ENCODE measurements around the gene IPPK.

IPPK gene

DNA sequence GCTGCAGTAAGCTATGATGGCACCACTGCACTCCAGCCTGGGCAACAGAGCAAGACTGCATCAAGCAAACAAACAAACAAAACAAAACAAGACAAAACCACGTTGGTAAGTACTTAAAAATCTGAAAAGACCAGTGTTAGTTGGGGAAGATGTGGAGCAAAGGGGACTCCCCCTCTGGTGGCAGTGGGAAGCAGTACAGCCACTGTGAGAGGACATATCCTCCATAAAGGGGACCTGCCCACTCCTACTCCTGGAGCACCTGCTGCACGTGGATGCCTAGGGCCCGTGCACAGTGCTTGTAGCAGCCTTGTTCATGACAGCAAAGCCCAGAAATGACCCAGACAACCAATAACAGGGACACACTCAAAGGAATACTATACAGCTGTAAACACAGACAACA lies 17.0 kb upstream of the IPPK start:
- no peak for DNase-seq

DNA sequence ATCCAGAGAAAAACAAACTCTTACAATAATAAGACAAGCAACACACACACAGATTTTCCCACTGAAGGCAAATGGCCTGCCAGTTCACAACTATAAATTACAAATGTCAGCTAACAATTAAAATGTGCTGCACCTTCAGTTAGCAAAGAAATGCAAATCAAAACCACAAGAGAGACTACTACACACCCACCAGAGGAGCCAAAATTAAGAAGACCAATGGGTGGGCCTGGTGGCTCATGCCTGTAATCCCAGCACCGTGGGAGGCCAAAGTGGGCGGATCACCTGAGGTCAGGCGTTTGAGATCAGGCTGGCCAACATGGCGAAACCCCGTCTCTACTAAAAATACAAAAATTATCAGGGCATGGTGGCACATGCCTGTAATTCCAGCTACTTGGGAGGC lies 15.1 kb upstream of the IPPK start:
- no peak for DNase-seq

DNA sequence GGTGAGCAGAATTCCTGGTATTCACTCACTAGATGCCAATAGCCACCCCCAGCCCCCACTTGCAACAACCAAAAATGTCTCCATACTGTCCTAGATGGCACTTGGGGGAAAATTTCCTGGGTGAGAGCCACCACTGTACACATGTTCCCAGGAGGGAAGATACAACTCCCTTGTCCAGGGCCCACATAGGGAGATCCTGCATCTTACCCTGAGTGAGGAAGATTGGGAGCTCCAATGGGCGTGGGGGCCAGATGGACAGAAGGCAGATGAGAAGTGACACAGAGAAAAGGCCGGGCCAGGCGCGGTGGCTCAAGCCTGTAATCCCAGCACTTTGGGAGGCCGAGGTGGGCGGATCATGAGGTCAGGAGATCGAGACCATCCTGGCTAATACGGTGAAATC lies 12.3 kb upstream of the IPPK start:
- DNase-seq = no peak

DNA sequence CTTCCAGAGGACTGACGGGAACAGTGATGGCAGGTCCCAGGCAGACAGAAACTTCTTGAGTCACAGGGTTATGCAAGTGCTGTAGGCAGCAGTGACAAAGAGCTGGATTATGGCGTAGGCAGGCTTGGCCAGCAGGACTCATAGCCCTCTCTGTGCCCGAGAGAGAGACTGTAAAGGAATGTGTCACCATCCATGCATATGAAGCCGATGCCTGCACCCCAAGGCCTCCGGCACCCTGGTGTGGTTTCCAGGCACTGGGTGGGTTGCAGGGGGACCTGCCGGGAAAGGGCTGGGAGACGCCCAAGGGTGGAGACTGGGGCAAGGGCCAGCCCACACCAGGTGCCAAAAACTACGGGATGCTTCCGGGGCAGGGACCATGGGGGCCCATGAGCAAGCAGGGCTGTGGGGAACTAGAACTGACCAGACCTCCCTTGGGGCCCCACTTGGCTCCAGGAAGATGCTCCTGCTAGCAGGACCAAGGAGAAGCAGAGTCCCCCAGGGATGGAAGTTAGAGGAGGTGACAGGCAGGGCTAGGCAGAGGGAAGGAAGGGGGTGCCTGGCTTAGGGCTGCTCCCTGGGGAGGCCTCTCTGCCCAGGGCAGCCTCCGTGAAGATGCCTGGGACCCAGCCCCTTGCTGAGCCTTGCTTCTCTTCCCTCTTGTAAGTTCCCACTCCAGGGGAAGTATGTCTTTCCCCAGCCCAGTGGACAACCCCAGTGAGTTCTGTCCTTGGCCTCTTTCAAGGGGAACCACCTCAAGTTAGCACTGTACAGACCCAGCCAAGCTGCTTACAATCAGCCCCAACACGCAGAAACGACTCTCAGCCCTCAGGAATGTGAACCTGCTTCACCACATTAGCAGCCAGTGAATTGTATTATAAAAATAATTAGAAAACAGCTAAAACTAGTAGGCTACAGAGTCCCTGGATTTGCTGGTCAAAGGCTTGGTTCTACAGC lies 10.5 kb upstream of the IPPK start:
- DNase-seq = no peak

DNA sequence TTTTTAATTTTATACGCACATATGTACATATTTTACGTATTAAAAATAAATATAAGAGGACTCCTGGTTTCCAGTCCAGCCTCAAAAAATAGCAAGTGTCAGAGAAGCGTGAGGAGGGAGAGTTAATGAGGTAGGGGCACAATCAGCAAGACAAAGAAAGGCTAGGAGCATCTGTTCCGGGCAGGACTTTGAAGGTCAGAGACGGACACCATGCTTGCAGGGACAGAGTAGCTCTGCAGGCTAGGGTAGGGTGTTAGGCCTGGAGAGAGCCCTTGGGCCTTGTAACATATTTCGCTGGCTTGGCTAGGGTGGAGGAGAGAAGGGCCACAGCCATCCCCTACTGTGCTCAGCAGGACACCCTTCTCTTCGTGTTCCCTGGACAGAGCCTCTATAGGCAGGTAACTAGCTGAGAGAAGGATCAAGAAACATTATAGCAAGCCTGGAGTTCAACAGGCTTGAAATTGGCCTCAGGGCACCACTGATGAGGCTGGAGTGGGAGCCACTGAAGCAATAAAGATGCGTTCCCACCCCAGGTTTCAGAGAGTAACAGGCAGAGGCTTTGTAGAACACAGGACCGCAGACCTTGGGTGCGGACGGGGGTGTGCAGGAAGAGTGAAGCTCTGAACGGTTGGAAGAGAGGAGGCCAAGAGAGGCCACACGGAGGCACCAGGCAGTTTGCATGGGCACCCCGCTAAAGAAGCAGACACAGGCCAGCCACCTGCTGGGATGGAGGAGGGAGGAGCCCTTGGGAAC lies 9.7 kb upstream of the IPPK start:
- DNase-seq = no peak

DNA sequence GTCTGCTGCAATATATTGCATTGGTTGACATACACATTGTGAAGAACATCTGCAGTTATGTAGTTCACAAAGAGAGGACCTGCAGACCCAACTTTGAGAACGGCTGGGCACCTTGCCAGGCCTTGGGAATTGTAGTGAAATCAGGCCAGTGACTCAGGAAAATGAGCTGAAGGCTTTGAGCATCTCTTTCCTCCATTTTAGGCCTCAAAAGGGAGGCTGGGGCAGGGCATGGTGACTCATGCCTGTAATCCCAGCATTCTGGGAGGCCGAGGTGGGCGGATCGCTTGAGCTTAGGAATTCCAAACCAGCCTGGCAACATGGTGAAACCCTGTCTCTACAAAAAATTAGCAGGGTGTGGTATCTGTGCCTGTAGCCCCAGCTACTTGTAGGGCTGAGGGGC lies 1.4 kb upstream of the IPPK start:
- DNase-seq = no peak

DNA sequence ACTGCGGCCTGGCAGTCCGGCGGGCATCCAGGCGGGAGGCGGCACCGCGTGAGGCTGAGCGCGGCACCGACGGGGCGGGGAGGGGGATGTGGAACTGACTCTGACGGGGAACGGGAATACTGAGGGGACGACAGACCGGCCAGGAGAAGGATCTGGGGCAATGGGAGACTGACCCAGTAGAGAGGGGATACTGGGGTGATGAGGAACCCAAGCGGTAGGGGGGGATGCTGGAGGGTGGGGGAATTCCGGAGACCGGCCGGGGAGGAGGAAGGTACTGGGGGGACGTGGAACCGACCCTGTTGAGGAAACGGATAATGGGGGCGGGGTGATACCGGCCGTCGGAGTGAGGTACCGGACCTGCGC lies 423 bp downstream of the IPPK start:
- no peak for DNase-seq

DNA sequence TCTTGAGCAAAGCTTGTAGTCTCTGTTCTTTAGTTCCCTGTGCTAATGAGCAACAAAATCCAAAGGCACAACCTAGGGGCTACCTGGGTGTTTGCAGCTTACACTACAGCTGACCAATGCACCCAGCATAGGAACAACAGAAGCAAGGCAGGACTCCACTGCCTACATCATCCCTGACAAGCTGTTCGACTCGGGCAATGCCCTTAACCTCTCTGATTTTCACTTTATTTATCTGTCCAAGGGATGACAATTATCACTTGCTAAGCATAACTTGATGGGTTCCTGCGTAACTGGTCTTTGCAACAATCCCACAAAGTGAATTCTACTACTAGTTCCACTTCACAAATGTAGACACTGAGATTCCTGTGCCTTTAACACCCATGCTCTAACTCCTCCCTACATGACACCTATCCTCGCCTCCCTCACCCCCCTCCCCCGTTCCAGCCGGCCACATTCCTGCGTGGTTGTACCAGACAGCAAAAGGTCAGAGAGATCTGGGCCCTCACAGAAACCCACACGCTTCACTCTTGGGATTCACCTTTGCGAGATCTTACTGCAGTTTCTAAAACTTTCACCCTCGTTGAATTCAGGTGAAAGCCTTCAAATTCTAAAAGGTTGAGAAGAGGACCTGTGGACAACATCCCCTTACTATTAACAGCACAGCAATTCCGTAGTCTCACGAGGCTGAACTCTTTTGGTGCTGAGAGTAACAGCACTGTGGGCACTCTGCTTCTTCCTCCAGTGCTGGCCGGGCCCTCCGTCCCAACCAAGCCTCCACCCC lies 995 bp downstream of the IPPK start:
- no peak for DNase-seq

DNA sequence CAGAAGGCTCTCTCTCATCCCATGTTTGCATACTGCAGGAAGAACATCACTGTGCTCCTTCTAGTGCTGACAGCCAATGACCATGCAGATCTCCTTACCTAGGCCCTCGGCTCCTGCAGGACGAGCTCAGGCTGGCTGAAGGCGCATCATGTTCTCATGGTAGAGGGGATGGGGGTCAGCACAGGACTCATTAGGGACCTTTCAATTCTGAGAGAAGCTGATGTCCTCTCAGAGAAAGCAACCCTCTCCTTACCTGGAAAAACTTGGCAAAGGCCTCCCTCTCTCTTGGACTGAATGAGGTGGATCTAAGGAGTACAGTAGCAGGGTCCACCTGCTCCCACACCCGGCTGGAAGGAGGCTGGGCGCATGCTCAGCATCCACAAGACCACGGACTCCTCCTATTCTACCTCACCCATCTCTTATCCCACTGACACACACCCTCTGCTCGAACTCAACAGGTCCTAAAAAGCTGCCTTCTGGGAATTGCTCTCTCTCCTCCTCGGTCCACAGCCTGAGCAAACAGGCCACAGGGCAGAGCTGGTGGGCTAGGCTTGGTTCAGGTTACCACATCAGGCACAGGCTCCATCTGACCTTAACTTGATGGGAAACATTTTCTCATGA lies 2.9 kb downstream of the IPPK start:
- no peak for DNase-seq

DNA sequence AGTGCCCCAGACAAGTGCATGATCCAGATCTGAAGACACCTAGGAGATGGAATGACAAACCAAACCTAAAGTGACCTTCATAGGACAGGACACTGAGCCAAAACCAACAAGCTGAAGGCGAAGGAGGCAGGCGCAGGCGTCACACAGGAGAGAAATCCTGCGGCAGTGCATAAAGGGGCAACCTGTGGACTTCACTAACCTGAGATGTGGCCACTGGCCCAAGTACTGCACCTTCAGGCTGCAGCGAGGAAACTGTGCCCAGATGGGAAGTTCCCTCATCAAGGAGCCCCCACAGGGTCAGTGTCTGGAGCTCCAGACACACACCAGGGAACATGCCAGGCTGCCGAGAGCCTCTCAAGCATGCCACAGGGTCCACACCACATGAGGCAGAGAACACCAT lies 3.7 kb downstream of the IPPK start:
- DNase-seq = no peak

DNA sequence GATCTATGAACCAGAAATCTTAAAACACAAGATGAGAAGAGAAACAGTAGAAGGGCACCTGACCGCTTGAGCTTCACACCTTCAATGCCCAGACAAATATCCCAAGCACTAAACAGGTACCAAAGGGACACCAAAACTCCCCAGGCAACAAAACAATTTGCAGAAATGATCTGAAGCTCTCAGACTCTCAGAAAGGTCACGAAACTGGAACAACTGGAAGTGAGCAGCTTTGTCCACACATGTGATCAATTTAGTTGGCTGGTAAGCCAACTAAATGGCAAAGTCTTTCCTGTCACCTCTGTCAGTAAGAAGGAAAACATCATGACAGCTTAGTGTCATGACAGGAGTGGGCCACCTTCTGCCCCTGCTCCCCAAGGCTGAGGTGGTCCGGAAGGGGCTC lies 4.1 kb downstream of the IPPK start:
- no peak for DNase-seq

DNA sequence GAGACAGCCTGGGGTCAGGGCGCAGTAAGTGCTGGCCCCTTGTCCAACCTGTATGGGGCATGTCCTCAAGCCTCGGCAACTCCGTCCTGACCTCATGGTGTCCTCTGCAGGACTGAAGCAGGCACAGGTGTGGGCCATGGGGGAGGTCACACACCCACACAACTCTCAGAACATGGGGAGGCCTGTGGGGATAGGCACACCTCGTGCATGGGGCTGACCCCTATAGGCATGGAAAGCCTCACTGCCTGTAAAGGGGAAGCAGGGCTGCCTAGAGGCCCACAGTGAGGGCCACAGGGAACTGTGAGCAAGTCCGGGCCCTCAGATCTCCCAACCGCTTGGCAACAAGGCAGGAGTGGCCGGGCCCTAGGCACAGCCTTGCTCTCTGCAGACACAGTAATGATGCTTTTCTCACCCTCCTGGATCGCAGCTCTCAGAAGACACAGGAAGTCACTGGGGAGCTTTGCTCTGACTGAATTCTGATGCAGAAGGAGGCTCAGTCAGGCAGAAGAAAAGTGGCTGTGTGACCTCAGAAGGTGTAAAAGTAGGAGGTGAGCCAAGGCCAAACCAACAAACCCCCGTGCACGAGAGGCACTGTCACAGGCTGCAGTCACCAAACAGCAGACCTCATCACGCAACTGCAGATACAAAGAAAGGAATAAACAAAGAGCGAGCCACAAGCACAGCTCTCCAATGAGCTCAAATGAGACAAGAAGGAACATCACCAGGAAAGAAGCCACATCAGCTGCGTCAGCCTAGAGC lies 5.4 kb downstream of the IPPK start:
- DNase-seq = peak; percentile 5

DNA sequence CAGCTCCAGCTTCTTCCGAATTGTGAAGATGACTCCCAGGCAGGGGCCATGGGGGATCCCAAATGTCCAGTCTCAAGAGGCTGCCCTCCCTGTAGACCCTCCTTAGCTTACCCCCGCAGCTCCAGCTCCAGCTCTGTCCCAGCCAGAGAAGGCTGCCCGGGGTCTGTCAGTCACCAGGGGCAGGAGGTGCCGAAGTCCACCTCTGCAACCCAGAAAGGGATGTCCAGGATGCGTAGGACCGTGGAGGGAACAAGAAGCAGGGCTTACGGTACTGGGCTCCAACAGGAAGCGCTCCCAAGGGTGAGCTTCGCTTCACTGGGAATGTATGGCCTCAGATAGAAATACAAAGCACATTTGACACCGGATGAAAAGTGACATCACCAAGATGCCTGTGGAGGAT lies 6.0 kb downstream of the IPPK start:
- DNase-seq = no peak

DNA sequence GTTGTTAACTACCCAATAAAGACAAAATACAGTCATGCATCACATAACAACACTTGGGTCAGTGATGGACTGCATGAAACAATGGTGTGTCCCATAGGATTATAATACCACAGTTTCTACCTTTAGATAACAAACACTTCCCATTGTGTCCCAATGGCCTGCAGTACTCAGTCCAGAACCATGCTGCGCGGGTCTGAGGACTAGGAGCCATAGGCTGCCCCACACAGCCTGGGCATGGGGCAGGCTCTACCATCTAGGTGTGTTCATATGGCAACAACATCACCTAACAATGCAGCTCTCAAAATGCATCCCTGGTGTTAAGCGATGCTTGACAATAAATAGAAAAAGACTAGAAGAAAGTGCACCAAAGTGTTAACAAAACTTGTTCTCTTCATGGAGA lies 6.8 kb downstream of the IPPK start:
- no peak for DNase-seq

DNA sequence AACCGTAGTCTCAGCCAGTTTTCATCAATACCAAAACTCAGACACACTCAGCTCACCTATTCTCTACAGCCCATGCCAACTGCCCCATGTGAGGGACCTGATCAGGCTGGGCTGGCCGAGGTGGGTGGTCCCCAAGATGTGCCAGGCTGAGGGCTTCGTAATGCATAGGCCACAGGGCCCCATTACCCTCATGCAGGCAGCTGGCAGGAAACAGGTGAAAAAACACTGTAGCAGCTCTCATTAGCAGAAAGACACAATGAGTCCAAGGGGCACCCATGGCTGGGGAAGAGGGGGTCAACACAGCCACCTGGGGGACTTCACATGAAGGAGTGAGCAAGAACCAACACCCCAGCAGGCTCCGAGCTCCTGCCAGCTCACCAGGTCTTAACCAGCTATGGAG lies 8.2 kb downstream of the IPPK start:
- DNase-seq = no peak

DNA sequence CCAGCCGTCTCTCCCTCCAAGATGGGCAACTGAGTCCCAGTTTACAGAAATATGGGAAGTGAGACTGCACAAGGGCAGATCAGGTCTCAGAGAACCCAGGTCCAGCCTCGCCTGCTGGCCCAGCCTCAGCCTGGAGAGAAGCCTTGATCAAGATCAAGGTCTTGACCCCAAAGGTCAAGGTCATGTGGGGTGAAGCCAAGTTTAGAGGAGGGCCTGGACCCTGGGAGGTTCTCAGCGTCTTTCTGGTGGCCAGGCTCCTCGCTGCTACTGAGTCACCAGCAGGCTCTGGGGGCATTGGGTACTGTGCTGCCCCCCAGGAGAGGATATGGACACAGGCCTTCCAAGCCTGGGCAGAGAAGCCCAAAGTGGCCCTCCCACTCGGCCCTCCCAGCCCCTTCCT lies 8.8 kb downstream of the IPPK start:
- no peak for DNase-seq

DNA sequence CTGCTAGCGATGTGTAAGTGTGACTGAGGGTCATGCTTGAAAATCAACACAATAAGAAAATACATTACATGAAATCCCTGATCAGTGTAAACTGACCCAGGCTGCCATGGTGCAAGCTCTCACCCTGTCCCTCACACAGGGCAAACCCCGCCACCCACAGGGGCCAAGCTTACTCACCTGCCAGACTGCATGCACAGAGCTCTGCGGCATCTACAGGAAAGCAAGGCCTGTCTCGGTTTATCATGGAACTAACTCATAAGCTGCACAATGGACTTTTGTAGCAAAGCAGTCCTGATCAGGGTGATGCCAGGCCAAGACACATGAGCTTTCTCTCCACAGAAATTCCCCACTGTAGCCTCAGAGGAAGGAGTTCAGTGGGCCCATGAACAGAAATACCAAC lies 9.7 kb downstream of the IPPK start:
- no peak for DNase-seq

DNA sequence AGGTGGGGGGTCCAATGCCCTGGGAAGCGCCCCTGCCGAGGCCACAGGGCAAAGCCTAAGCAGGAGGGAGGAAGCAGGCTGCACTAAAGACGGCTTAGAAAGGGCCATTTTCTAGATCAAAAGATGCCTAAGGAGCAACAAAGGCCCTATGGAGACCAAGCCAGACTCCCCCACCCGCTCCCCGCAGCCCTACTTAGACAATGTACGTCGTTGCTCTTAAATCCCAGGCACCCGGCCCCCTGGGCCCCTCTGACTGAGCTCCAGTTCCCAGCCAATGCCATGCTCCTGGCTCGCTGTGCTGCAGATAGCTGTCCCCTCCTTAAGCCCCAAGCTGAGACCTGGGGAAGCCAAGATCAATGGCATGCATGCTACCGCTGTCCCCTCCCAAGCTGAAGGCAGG lies 10.3 kb downstream of the IPPK start:
- DNase-seq = no peak

DNA sequence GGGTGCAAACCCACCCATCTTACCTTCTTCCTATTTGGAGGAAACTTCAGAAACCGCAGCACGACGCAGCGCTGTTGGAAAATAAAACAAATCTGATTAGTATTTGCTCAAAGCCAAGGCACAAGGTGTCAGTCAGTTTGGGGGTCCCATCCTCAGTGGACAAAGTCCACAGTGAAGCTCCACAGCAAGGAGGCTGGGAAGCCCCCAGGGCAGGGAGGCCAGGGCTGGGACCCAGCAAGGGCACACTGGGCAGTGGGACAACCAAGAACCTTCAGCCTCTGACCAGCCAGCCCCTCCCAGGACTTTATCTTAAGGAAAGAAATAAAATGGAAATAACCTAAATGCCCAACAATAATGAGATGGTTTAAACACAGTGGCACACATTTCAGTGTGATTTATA lies 11.3 kb downstream of the IPPK start:
- DNase-seq = no peak

DNA sequence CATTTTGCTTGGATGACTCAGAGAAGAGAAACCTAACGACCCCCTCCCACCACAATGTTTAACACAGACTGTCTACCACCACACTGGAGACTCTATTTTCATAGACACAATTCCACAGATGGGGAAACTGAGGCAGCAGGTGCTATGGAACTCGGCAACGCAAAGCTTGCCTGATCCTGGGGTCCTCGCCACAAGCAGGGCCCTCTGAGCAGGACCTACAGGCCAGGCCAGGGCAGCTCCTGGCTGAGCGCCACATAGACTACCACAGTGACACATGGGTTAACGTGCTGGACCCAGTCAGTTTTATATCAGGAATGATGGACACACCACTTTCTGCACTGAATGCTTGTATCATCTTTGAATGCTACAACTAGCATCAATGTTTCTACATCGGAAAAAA lies 11.8 kb downstream of the IPPK start:
- no peak for DNase-seq

DNA sequence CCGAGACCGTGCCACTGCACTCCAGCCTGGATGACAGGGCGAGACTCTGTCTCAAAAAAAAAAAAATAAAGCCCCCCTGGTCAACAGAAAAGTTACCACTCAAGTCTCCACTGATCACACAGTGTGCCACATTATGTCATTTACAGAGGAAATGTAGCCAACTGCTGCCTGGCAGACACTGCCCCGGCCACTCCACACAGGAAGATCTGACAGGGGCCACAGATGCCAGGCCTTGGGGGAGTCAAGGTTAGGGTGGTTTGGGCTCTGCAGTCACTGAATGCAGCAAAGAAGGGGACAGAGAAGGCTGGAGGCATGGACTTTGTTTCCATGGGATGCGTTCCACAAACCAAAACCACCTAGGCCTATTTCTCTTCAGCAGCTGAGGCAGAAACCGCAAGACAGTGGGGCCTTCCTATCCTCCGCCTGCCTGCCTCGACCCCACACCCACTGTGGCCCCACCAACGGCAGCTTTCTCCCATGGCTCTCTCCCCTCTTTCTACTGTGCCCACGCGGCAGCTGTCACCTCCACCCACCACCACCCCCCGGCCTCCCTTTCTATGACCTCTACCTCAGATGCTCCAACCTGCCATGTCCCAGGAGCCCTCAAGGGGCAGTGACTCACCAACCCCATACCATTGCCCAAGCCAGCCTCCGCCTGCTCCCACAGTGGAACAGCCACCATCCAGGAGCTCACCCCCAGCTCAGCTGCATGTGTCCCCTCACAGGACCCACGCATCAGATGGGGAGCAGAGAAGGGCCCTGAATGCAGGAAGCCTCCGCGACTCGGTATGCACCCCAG lies 12.4 kb downstream of the IPPK start:
- no peak for DNase-seq

DNA sequence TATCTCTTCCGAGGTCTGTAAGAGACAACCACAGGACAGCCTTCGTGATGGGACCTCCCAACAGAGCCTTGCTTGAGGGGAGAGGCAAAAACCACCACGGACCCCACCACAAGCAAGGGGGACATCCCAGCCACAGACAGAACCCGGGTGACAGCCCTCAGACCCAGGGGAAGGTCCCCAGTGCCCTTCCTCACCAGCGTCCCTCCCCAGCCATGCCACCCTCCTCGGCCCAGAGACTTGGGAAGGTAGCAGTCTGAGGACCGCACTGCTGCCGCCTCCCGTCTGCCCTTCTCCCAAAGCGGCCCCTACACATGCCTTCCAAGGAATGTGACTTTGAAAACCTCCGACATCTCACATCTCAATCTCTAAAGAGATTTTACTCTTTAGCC lies 13.4 kb downstream of the IPPK start:
- DNase-seq = no peak

All from activated CD4-positive, alpha-beta T cell treated with anti-CD3 and anti-CD28 coated beads, Interleukin-2, amount 50 U/mL, for 1 hour (primary cell).